Lower leg skin (tissue), 4 donors: Measurements from ENCODE around the gene TRDMT1. TPM values are rescaled to one million over a fixed set of nuclear protein-coding genes. Genes with fewer than 3 reads are reported as not detected.

Experiments used
- DNase-seq, 2 donors: peaks; one replicate each; pipeline ENCODE4 v3.0.0-alpha.2; 2019; ENCODE audit warnings: low spot score in 2 of 2
- H3K4me3 ChIP-seq: fragments of 200-600 bp; sonication (generic); 2 replicates; pipeline ENCODE4 v1.5.1; 2017; ENCODE audit warnings: mild to moderate bottlenecking, low read depth; ENCODE audit not compliant: poor library complexity, severe bottlenecking
- POLR2A ChIP-seq, 2 donors: fragments of 450-650 bp; IDR thresholded peaks; one replicate each; pipeline ENCODE4 v1.6.1; 2016 to 2017; ENCODE audit warnings: antibody characterized with exemption in 2 of 2, mild to moderate bottlenecking in 1 of 2, moderate library complexity in 1 of 2
- WGBS, 2 donors: methylation state at CpG; one replicate each; pipeline ENCODE4 v1.1.5; 2018; 5-methylcytosine and 5-hydroxymethylcytosine counted together
- intact Hi-C: fragments of 100-400 bp; cut with DNase I; formaldehyde crosslinking; loops from one replicate; pipeline ENCODE4 v1.15.0; 2023; ENCODE audit warnings: low total_unique reads
- total RNA-seq, 4 donors: library from RNA; depleted of rRNA; stranded (reverse); fragments of >200 nt; gene quantifications; one replicate each; pipeline ENCODE4 v1.1.0, GENCODE V29; 2016
- TF ChIP-seq, protein P1 (sequence below), 3 donors: fragments of 450-650 bp; IDR thresholded peaks; one replicate each; pipeline ENCODE4 v1.5.1; 2016; ENCODE audit warnings: antibody characterized with exemption in 3 of 3, mild to moderate bottlenecking in 3 of 3, moderate library complexity in 2 of 3

Gene TRDMT1
- total RNA-seq, 4 donors from 2014 or later: 3.9 to 4.5 (median 4.1) TPM

DNA sequence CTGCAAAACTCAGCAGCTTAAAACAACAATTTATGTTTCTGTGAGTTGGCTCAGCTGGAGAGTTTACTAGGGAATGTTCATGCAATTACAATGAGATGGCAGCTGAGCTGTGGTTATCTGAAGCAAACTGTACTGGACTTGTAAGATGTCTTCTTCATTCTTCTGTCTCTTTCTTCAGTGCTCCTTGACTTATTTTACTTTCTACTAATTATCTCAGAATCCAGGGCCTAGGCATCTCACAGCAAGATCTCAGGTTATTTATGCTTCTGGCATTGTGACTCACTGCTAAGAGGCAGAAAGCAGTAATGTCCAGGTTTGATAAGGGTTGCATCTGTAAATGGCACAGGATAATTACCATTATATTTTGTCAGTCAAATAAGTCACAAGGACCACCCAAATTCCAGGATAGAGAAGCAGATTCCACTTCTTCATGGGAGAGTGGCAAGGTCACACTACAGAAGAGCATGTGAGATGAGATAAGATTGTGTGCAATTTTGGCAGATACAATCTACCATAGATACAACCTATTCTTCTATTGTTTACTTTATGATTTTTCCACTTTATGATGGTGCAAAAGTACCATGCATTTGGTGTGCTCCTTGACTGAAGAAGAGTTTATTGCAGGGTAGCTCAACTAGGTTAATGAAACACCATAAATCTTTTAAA is 43.4 kb upstream of the TRDMT1 start:
- no peak for DNase-seq
- TF ChIP-seq, protein P1, sequence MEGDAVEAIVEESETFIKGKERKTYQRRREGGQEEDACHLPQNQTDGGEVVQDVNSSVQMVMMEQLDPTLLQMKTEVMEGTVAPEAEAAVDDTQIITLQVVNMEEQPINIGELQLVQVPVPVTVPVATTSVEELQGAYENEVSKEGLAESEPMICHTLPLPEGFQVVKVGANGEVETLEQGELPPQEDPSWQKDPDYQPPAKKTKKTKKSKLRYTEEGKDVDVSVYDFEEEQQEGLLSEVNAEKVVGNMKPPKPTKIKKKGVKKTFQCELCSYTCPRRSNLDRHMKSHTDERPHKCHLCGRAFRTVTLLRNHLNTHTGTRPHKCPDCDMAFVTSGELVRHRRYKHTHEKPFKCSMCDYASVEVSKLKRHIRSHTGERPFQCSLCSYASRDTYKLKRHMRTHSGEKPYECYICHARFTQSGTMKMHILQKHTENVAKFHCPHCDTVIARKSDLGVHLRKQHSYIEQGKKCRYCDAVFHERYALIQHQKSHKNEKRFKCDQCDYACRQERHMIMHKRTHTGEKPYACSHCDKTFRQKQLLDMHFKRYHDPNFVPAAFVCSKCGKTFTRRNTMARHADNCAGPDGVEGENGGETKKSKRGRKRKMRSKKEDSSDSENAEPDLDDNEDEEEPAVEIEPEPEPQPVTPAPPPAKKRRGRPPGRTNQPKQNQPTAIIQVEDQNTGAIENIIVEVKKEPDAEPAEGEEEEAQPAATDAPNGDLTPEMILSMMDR (IDR thresholded peaks at IDR 0.05): no peak
- no peak for TF ChIP-seq POLR2A (IDR thresholded peaks at IDR 0.05)
- H3K4me3 ChIP-seq: no peak overlapping the region
- intact Hi-C loops: loop anchor here (5.0 kb wide), 1 partner anchor 403 kb away; no protein-coding TSS in a partner anchor

DNA sequence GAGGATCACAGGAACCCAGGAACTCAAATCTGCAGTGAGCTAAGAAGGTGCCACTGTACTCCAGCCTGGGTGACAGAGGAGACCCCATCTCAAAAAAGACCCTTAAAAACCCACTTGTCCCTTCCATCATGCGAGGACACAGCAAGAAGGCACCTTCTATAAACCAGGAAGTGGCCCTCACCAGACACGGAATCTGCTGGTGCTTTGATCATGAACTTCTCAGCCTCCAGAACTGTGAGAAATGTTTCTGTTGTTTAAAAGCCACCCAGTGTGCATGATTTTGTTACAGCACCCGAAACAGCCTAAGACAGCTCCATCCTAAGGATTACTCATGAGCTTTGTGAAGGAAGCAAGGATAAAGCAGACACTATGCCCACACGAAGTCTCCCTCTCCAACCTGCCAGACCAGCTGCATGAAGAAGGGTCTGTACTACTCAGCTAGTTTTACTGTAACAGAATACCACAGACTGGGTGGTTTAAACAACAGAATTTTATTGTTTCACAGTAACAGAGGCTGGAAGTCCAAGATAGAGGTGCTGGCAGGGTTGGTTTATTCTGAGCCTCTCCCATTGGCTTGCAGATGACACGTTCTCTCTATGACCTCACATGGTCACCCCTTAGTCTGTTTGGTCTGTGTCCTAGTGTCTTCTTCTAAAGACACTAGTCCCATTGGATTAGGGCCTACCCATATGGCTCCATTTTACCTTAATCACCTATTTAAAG is 40.3 kb upstream of the TRDMT1 start:
- TF ChIP-seq POLR2A (IDR thresholded peaks at IDR 0.05): no peak
- TF ChIP-seq, protein P1 (IDR thresholded peaks at IDR 0.05): no peak
- no peak overlapping the region for H3K4me3 ChIP-seq
- WGBS, 2 donors: 90 to 96% methylated on average over 5 of the region's 5 CpGs
- intact Hi-C loops: no loop called here
- DNase-seq: no peak

DNA sequence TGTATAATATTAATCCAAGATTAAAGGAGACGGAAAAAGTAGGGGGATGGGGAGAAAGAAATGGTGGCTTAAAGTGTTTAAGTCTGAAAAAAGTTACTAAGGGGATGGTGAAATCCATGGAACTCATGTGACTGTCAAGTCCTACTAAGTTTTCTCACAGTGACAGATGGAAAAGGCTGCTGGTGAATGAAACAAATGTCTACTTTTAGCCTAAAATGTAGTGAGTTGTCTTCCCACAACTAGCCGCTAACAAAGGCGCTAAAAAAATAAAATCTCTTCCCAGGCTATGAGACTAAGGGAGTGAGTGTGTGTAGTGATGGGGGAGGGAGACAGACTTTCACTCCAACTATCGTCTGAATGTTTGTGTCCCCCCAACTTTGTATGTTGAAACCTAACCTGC is 39.1 kb upstream of the TRDMT1 start:
- TF ChIP-seq, protein P1 (IDR thresholded peaks at IDR 0.05): no peak
- TF ChIP-seq POLR2A (IDR thresholded peaks at IDR 0.05): no peak
- 89 to 92% methylated on average over 4 of the region's 4 CpGs for WGBS, 2 donors
- H3K4me3 ChIP-seq: no peak overlapping the region
- no peak for DNase-seq
- intact Hi-C loops: no loop called here

DNA sequence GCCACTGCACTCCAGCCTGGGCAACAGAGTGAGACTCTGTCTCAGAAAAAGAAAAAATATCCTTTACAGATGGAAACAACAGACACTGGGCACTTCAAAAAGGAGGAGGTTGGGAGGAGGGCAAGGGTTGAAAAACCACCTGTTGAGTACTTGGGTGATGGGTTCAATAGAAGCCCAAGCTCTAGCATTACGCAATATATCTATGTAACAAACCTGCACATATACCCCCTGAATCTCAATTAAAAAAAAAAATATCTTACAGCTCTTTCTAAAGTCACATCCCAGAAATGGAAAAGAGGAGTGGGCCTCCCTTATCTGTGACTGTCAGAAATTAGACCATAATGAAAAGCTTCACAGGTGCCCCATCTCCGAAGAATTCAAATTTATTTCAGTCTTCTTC is 38.6 kb upstream of the TRDMT1 start:
- intact Hi-C loops: no loop called here
- H3K4me3 ChIP-seq: no peak overlapping the region
- TF ChIP-seq POLR2A (IDR thresholded peaks at IDR 0.05): no peak
- no peak for DNase-seq
- WGBS, 2 donors: 89 to 94% methylated on average over 2 of the region's 2 CpGs

DNA sequence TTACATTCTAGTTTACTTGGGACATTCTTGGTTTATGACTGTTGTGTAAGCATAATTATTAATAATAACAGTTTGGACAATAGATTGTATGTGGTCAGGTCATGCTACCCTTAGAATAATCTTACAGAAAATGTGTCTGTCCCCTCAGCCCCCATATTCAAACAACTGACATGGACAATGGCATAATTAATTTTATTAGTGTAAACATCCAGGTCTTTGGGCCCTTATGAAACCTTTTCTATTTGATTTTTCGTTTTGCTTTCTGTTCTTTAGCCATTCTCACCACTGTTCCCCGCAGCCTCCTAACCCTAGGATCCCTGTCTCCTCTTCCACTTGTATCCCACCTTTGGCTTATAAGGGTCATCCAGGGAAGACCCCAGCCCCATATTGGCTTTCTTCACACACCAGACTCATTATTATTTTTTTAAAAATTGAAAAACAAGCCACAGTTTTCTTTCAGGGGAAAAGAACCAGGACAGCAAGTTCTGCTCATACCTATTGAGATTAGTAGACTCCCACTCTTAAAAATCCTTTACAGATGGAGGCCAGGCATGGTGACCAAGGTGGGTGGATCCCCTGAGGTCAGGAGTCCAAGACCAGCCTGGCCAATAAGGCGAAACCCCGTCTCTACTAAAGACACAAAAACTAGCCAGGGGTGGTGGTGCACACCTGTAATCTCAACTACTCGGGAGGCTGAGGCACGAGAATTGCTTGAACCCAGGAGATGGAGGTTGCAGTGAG is 38.0 kb upstream of the TRDMT1 start:
- no peak for DNase-seq
- TF ChIP-seq, protein P1 (IDR thresholded peaks at IDR 0.05): no peak
- no peak for TF ChIP-seq POLR2A (IDR thresholded peaks at IDR 0.05)
- intact Hi-C loops: no loop called here
- 88 to 90% methylated on average over 6 of the region's 6 CpGs for WGBS, 2 donors
- H3K4me3 ChIP-seq: no peak overlapping the region
